ENCODE measurements around the gene PERCC1.

The PERCC1 gene

DNA sequence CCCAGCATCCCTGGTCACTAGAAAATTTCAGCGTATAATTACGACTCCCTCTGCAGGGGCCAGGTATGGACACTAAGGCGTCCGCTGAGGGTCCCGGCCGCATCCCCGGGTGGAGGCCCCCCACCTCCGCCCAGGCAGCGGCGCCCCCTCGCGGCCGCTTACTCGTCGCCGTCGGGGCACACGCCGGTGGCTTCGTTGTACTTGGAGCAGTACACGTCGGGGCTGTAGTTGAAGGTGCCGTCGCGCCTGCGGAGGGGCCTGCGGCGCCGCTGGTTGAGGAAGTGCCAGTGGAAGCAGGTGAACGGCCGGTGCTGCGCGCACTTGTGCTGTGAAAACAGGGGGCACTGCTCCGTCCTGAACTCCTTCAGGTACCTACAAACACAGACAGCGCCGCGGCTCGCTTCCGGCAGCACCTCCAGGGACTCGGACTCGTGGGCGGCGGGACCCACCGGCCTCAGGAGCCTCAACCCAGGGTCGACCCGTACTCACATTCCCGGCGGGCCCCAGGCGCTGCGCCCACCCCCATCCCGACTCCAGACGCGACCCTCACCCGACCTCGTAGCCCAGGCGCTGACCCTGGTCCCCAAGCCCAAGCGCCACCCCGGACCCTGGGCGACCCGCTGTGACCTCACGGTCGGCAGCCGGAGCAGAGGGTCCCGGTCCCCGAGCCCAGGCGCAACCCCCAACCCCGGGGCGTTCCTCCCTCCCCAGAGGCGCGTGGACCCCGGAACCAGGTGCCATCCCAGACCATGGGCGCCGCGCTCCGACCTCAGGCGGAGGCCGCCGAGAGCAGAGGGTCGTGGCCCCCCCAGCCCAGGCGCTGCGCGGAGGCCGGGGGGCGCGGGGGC, 17.0 kb upstream of the PERCC1 start:
- H3K9me3 ChIP-seq (ENCODE audit: severe bottlenecking) = no peaks in the 10 kb centered on the region
- TF ChIP-seq, protein P1, sequence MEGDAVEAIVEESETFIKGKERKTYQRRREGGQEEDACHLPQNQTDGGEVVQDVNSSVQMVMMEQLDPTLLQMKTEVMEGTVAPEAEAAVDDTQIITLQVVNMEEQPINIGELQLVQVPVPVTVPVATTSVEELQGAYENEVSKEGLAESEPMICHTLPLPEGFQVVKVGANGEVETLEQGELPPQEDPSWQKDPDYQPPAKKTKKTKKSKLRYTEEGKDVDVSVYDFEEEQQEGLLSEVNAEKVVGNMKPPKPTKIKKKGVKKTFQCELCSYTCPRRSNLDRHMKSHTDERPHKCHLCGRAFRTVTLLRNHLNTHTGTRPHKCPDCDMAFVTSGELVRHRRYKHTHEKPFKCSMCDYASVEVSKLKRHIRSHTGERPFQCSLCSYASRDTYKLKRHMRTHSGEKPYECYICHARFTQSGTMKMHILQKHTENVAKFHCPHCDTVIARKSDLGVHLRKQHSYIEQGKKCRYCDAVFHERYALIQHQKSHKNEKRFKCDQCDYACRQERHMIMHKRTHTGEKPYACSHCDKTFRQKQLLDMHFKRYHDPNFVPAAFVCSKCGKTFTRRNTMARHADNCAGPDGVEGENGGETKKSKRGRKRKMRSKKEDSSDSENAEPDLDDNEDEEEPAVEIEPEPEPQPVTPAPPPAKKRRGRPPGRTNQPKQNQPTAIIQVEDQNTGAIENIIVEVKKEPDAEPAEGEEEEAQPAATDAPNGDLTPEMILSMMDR (IDR thresholded peaks at IDR 0.05; ENCODE audit: low read depth, low read length) = peak; percentile 74
- DNase-seq = peak; percentile 68
- H3K36me3 ChIP-seq = peaks cover 15% of the 10 kb centered on the region
- H3K4me3 ChIP-seq (ENCODE audit: low read depth, low read length) = peak overlapping the region; percentile 82
- H3K27me3 ChIP-seq (ENCODE audit: insufficient read depth, low read depth, severe bottlenecking) = no peaks in the 10 kb centered on the region
- H3K27ac ChIP-seq = peak overlapping the region; percentile 44

GRCh38 chr16:1414532-1415260, 16.2 kb upstream of the PERCC1 start, which contains the start of gene UNKL:
Gene UNKL, minus strand, starts transcription at chr16:1414704. Its CDS starts 13 bp downstream, at chr16:1414691.
- peaks cover 15% of the 10 kb centered on the region for H3K36me3 ChIP-seq
- peak; percentile 74 for DNase-seq
- no peaks in the 10 kb centered on the region for H3K27me3 ChIP-seq (ENCODE audit: insufficient read depth, low read depth, severe bottlenecking)
- no peaks in the 10 kb centered on the region for H3K9me3 ChIP-seq (ENCODE audit: severe bottlenecking)
- peak within 1 kb of the TSS; percentile 62 for H3K27ac ChIP-seq
- TF ChIP-seq, protein P1 (IDR thresholded peaks at IDR 0.05; ENCODE audit: low read depth, low read length) = no peak
- H3K4me3 ChIP-seq (ENCODE audit: low read depth, low read length) = peak within 1 kb of the TSS; percentile 82

- Histone ChIP-seq H3K27me3 (ENCODE audit: insufficient read depth, low read depth, severe bottlenecking) (no peaks in the 10 kb centered on the region), H3K36me3 (peaks cover 15% of the 10 kb centered on the region), H3K27ac (no peak overlapping the region), H3K4me3 (ENCODE audit: low read depth, low read length) (no peak overlapping the region), H3K9me3 (ENCODE audit: severe bottlenecking) (no peaks in the 10 kb centered on the region)
- no peak for DNase-seq
- TF ChIP-seq, protein P1 (IDR thresholded peaks at IDR 0.05; ENCODE audit: low read depth, low read length) = no peak
Observed at GRCh38 chr16:1416521-1416941, 14.3 kb upstream of the PERCC1 start.

DNA sequence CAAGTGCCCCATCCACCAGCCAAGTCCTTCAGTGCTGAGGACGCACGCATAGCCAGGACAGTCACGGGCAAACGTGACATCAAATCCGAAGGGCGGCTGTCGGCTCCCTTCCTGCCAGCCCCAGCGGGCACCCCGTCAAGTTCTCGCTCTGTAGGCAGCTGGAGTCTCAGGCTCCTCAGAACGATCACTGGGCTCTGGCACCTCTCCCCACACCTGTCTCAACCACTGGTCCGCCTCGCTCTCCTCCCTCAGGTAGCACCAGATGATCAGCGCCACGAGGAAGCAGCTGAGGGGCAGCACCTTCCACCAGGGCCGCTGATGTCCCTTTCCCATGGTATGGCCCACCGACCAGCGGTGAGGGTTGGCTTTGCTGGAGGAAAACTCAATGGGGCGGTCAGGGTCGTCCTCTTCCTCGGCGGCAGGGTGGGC, 10.8 kb upstream of the PERCC1 start:
- Histone ChIP-seq H3K4me3 (ENCODE audit: low read depth, low read length) (peak overlapping the region; percentile 87), H3K27me3 (ENCODE audit: insufficient read depth, low read depth, severe bottlenecking) (no peaks in the 10 kb centered on the region), H3K9me3 (ENCODE audit: severe bottlenecking) (no peaks in the 10 kb centered on the region), H3K36me3 (peaks cover 11% of the 10 kb centered on the region), H3K27ac (peak overlapping the region; percentile 85)
- DNase-seq = no peak
- TF ChIP-seq, protein P1 (IDR thresholded peaks at IDR 0.05; ENCODE audit: low read depth, low read length) = no peak

DNA sequence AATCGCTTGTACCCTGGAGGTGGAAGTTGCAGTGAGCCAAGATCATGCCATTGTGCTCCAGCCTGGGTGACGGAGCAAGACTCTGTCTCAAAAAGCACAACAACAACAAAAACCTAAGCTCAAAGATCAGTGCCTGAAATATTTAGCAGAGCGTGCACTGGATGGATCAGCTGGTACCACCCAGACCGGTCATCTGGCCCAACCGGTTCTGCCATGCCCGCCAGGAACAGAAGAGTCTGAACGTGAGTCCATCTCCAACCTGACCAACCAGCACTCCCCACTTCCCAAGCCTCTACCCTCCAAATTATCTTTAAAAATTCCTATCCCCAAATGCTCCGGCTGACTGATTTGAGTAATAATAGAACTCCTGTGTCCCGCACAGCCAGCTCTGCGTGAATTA, 8.8 kb upstream of the PERCC1 start:
- no peaks in the 10 kb centered on the region for H3K9me3 ChIP-seq (ENCODE audit: severe bottlenecking)
- H3K27ac ChIP-seq = peak overlapping the region; percentile 85; the same call in 1 of the 2 replicates
- no peaks in the 10 kb centered on the region for H3K27me3 ChIP-seq (ENCODE audit: insufficient read depth, low read depth, severe bottlenecking)
- no peak overlapping the region for H3K4me3 ChIP-seq (ENCODE audit: low read depth, low read length)
- peaks cover 11% of the 10 kb centered on the region for H3K36me3 ChIP-seq
- TF ChIP-seq, protein P1 (IDR thresholded peaks at IDR 0.05; ENCODE audit: low read depth, low read length) = no peak
- DNase-seq = no peak
